ENCODE data around the gene MRPS22.
"Not testable (repeated sequence)": the region's sequence is repeated elsewhere in the genome, so short reads cannot be mapped to it uniquely, and the experiment has no call there.

Gene MRPS22

GRCh38 chr3:139358841-139359562 is 15.2 kb downstream of the MRPS22 start:
- H3K36me3 ChIP-seq (ENCODE audit: insufficient read depth, low read length): peaks cover 91% of the 10 kb centered on the region

GRCh38 chr3:139361276-139361675 is 17.5 kb downstream of the MRPS22 start:
- H3K27me3 ChIP-seq (ENCODE audit: insufficient read depth, low read length): no peaks in the 10 kb centered on the region
- H3K9me3 ChIP-seq (ENCODE audit: low read length): no peaks in the 10 kb centered on the region
- peaks cover 25% of the 10 kb centered on the region for H3K4me1 ChIP-seq (ENCODE audit: insufficient read depth, low read length)
- H3K36me3 ChIP-seq (ENCODE audit: insufficient read depth, low read length): peaks cover 90% of the 10 kb centered on the region
- no peak overlapping the region for H3K4me3 ChIP-seq (ENCODE audit: low read length)
- H2AFZ ChIP-seq (ENCODE audit: low read depth, low read length): no peak overlapping the region

More at GRCh38 chr3:139358841-139359562, 15.2 kb downstream of the MRPS22 start:
- Histone ChIP-seq H3K4me1 (ENCODE audit: insufficient read depth, low read length) (peaks cover 14% of the 10 kb centered on the region), H2AFZ (ENCODE audit: low read depth, low read length) (no peak overlapping the region), H3K27me3 (ENCODE audit: insufficient read depth, low read length) (no peaks in the 10 kb centered on the region), H3K9me3 (ENCODE audit: low read length) (no peaks in the 10 kb centered on the region), H3K4me3 (ENCODE audit: low read length) (no peak overlapping the region)

- Histone ChIP-seq H3K36me3 (ENCODE audit: insufficient read depth, low read length) (peaks cover 92% of the 10 kb centered on the region), H3K9me3 (ENCODE audit: low read length) (no peaks in the 10 kb centered on the region), H2AFZ (ENCODE audit: low read depth, low read length) (no peak overlapping the region), H3K4me1 (ENCODE audit: insufficient read depth, low read length) (peaks cover 25% of the 10 kb centered on the region), H3K4me3 (ENCODE audit: low read length) (no peak overlapping the region), H3K27me3 (ENCODE audit: insufficient read depth, low read length) (no peaks in the 10 kb centered on the region)
Measured at GRCh38 chr3:139364549-139364948, 20.7 kb downstream of the MRPS22 start.

GRCh38 chr3:139374099-139374498 is 30.3 kb downstream of the MRPS22 start:
- Histone ChIP-seq H3K36me3 (ENCODE audit: insufficient read depth, low read length) (peaks cover 88% of the 10 kb centered on the region), H3K27me3 (ENCODE audit: insufficient read depth, low read length) (no peaks in the 10 kb centered on the region), H3K9me3 (ENCODE audit: low read length) (no peaks in the 10 kb centered on the region), H3K4me3 (ENCODE audit: low read length) (no peak overlapping the region), H2AFZ (ENCODE audit: low read depth, low read length) (no peak overlapping the region), H3K4me1 (ENCODE audit: insufficient read depth, low read length) (no peaks in the 10 kb centered on the region)

GRCh38 chr3:139377378-139377777 is 33.6 kb downstream of the MRPS22 start:
- peaks cover 81% of the 10 kb centered on the region for H3K36me3 ChIP-seq (ENCODE audit: insufficient read depth, low read length)
- H3K4me1 ChIP-seq (ENCODE audit: insufficient read depth, low read length): no peaks in the 10 kb centered on the region
- no peaks in the 10 kb centered on the region for H3K27me3 ChIP-seq (ENCODE audit: insufficient read depth, low read length)
- no peak overlapping the region for H2AFZ ChIP-seq (ENCODE audit: low read depth, low read length)
- no peaks in the 10 kb centered on the region for H3K9me3 ChIP-seq (ENCODE audit: low read length)
- no peak overlapping the region for H3K4me3 ChIP-seq (ENCODE audit: low read length)

GRCh38 chr3:139378587-139379241 is 34.9 kb downstream of the MRPS22 start:
- Histone ChIP-seq H3K36me3 (ENCODE audit: insufficient read depth, low read length) (peaks cover 78% of the 10 kb centered on the region), H2AFZ (ENCODE audit: low read depth, low read length) (no peak overlapping the region), H3K27me3 (ENCODE audit: insufficient read depth, low read length) (no peaks in the 10 kb centered on the region), H3K4me3 (ENCODE audit: low read length) (no peak overlapping the region), H3K9me3 (ENCODE audit: low read length) (no peaks in the 10 kb centered on the region), H3K4me1 (ENCODE audit: insufficient read depth, low read length) (no peaks in the 10 kb centered on the region)

- H2AFZ ChIP-seq (ENCODE audit: low read depth, low read length): no peak overlapping the region
- no peaks in the 10 kb centered on the region for H3K4me1 ChIP-seq (ENCODE audit: insufficient read depth, low read length)
- H3K27me3 ChIP-seq (ENCODE audit: insufficient read depth, low read length): no peaks in the 10 kb centered on the region
- no peaks in the 10 kb centered on the region for H3K9me3 ChIP-seq (ENCODE audit: low read length)
- H3K36me3 ChIP-seq (ENCODE audit: insufficient read depth, low read length): peaks cover 61% of the 10 kb centered on the region
- no peak overlapping the region for H3K4me3 ChIP-seq (ENCODE audit: low read length)
Measured at GRCh38 chr3:139380575-139380974, 36.8 kb downstream of the MRPS22 start.

GRCh38 chr3:139382291-139382690 is 38.5 kb downstream of the MRPS22 start:
- H3K4me1 ChIP-seq (ENCODE audit: insufficient read depth, low read length); H3K4me3 ChIP-seq (ENCODE audit: low read length); H2AFZ ChIP-seq (ENCODE audit: low read depth, low read length); H3K9me3 ChIP-seq (ENCODE audit: low read length); H3K27me3 ChIP-seq (ENCODE audit: insufficient read depth, low read length): not testable (repeated sequence)
- peaks cover 50% of the 10 kb centered on the region for H3K36me3 ChIP-seq (ENCODE audit: insufficient read depth, low read length)

- H3K36me3 ChIP-seq (ENCODE audit: insufficient read depth, low read length): peaks cover 4% of the 10 kb centered on the region
- peaks cover 26% of the 10 kb centered on the region for H3K4me1 ChIP-seq (ENCODE audit: insufficient read depth, low read length)
- no peaks in the 10 kb centered on the region for H3K9me3 ChIP-seq (ENCODE audit: low read length)
- H2AFZ ChIP-seq (ENCODE audit: low read depth, low read length): no peak overlapping the region
- H3K4me3 ChIP-seq (ENCODE audit: low read length): peak overlapping the region; percentile 85
- H3K27me3 ChIP-seq (ENCODE audit: insufficient read depth, low read length): no peaks in the 10 kb centered on the region
Measured at GRCh38 chr3:139388077-139388476, 44.3 kb downstream of the MRPS22 start.

- peak overlapping the region; percentile 35 for H2AFZ ChIP-seq (ENCODE audit: low read depth, low read length)
Measured at GRCh38 chr3:139388821-139389551, 45.2 kb downstream of the MRPS22 start.

GRCh38 chr3:139389552-139390368 is 45.9 kb downstream of the MRPS22 start, which contains the start of gene COPB2:
Gene COPB2, minus strand, starts transcription at chr3:139389647. Its CDS starts 97 bp downstream, at chr3:139389550.
- Histone ChIP-seq H3K4me1 (ENCODE audit: insufficient read depth, low read length) (peaks cover 26% of the 10 kb centered on the region), H2AFZ (ENCODE audit: low read depth, low read length) (peak within 1 kb of the TSS; percentile 35)

More at GRCh38 chr3:139388821-139389551, 45.2 kb downstream of the MRPS22 start:
- H3K4me3 ChIP-seq (ENCODE audit: low read length): peak overlapping the region; percentile 85
- H3K27me3 ChIP-seq (ENCODE audit: insufficient read depth, low read length): no peaks in the 10 kb centered on the region
- H3K36me3 ChIP-seq (ENCODE audit: insufficient read depth, low read length): no peaks in the 10 kb centered on the region
- no peaks in the 10 kb centered on the region for H3K9me3 ChIP-seq (ENCODE audit: low read length)
- H3K4me1 ChIP-seq (ENCODE audit: insufficient read depth, low read length): peaks cover 26% of the 10 kb centered on the region

GRCh38 chr3:139394116-139394515 is 50.3 kb downstream of the MRPS22 start:
- Histone ChIP-seq H3K27me3 (ENCODE audit: insufficient read depth, low read length) (no peaks in the 10 kb centered on the region), H3K4me3 (ENCODE audit: low read length) (no peak overlapping the region), H3K4me1 (ENCODE audit: insufficient read depth, low read length) (peaks cover 13% of the 10 kb centered on the region), H3K36me3 (ENCODE audit: insufficient read depth, low read length) (peaks cover 2% of the 10 kb centered on the region), H3K9me3 (ENCODE audit: low read length) (no peaks in the 10 kb centered on the region), H2AFZ (ENCODE audit: low read depth, low read length) (no peak overlapping the region)

More at GRCh38 chr3:139389552-139390368, 45.9 kb downstream of the MRPS22 start, which contains the start of gene COPB2:
- H3K4me3 ChIP-seq (ENCODE audit: low read length): peak within 1 kb of the TSS; percentile 85
- no peaks in the 10 kb centered on the region for H3K27me3 ChIP-seq (ENCODE audit: insufficient read depth, low read length)
- no peaks in the 10 kb centered on the region for H3K9me3 ChIP-seq (ENCODE audit: low read length)
- H3K36me3 ChIP-seq (ENCODE audit: insufficient read depth, low read length): no peaks in the 10 kb centered on the region

All from neuron (in vitro differentiated cells).